HepG2 (cell line): ENCODE data around the gene SF3B6. TPM values are rescaled to one million over a fixed set of nuclear protein-coding genes. Genes with fewer than 3 reads are reported as not detected.

Source experiments
- ADNP ChIP-seq: sonication (generic); formaldehyde crosslinking; IDR thresholded peaks from 2 replicates; pipeline ENCODE4 v1.4.0; 2020; ENCODE audit warnings: missing genetic modification reagents
- AGO1 ChIP-seq: fragments of 200-400 bp; formaldehyde crosslinking; IDR thresholded peaks from 2 replicates; pipeline ENCODE4 v1.6.1; 2017; ENCODE audit warnings: mild to moderate bottlenecking, low read depth, low read length, moderate library complexity; ENCODE audit not compliant: poor library complexity, severe bottlenecking
- AKAP8 ChIP-seq: sonication (generic); formaldehyde crosslinking; IDR thresholded peaks from 2 replicates; pipeline ENCODE4 v1.5.1; 2020; ENCODE audit warnings: mild to moderate bottlenecking, missing genetic modification reagents
- BHLHE40 ChIP-seq: IDR thresholded peaks from 2 replicates; pipeline ENCODE4 v1.6.1; 2011; ENCODE audit warnings: low read length, improper control_type of control experiment
- EZH2 ChIP-seq: conservative IDR thresholded peaks from 2 replicates; pipeline ENCODE4 v1.6.1; 2012; ENCODE audit warnings: mild to moderate bottlenecking, low read depth, low read length, moderate library complexity
- GATA4 ChIP-seq: sonication (generic); IDR thresholded peaks from 2 replicates; pipeline ENCODE4 v1.6.1; 2016; ENCODE audit warnings: antibody characterized with exemption, low read depth, borderline replicate concordance
- HMG20A ChIP-seq: IDR thresholded peaks from 2 replicates; pipeline ENCODE4 v1.6.1; 2016; ENCODE audit warnings: borderline replicate concordance
- HNRNPL ChIP-seq: fragments of 200-400 bp; formaldehyde crosslinking; IDR thresholded peaks from 2 replicates; pipeline ENCODE4 v1.6.1; 2017; ENCODE audit warnings: mild to moderate bottlenecking, low read depth, low read length
- ISX ChIP-seq: sonication (generic); formaldehyde crosslinking; conservative IDR thresholded peaks from 2 replicates; pipeline ENCODE4 v1.5.0; 2020; ENCODE audit warnings: missing genetic modification reagents
- KLF9 ChIP-seq: IDR thresholded peaks from 2 replicates; pipeline ENCODE4 v1.6.1; 2016; ENCODE audit warnings: low read depth
- PAF1 ChIP-seq: IDR thresholded peaks from 2 replicates; pipeline ENCODE4 v1.6.1; 2016; ENCODE audit warnings: missing genetic modification reagents, missing compliant biosample characterization
- RAD51 ChIP-seq: fragments of 450-650 bp; IDR thresholded peaks from 2 replicates; pipeline ENCODE4 v1.6.1; 2016; ENCODE audit warnings: borderline replicate concordance
- ZFP1 ChIP-seq: IDR thresholded peaks from 2 replicates; pipeline ENCODE4 v1.6.1; 2016
- ZNF264 ChIP-seq: sonication (generic); formaldehyde crosslinking; IDR thresholded peaks from 2 replicates; pipeline ENCODE4 v1.4.0; 2020; ENCODE audit warnings: missing genetic modification reagents
- ZNF292 ChIP-seq: sonication (generic); formaldehyde crosslinking; IDR thresholded peaks from 2 replicates; pipeline ENCODE4 v1.8.1; 2022; ENCODE audit warnings: mild to moderate bottlenecking, low read depth, missing genetic modification reagents, borderline replicate concordance
- ZNF570 ChIP-seq: sonication (generic); formaldehyde crosslinking; IDR thresholded peaks from 2 replicates; pipeline ENCODE4 v1.4.0; 2020; ENCODE audit warnings: mild to moderate bottlenecking, missing genetic modification reagents, borderline replicate concordance
- ZNF780A ChIP-seq: sonication (generic); formaldehyde crosslinking; IDR thresholded peaks from 2 replicates; pipeline ENCODE4 v1.8.0; 2022; ENCODE audit warnings: mild to moderate bottlenecking, missing genetic modification reagents, moderate library complexity
- polyA plus RNA-seq, 8 experiments: library from polyadenylated mRNA; depleted of rRNA in 3 of 8; stranded (reverse) in 7 of 8; unstranded in 1 of 8; fragments of >200 nt; fragmentation: Illumina TruSeq in 4 of 8; extraction: Trizol in 4 of 8; gene quantifications; 2 replicates each; pipeline versions ENCODE4 v1.2.1 to v1.2.3, GENCODE V29; 2011 to 2016; ENCODE audit warnings: low read depth in 4 of 8, missing spikeins in 1 of 8, mixed read lengths in 1 of 8; ENCODE audit not compliant: insufficient read depth in 1 of 8
- total RNA-seq, 5 experiments: library from RNA; depleted of rRNA; stranded (reverse); fragments of >200 nt; fragmentation: Illumina TruSeq; extraction: Trizol; gene quantifications; 2 replicates each; pipeline ENCODE4 v1.2.3, GENCODE V29; 2016; ENCODE audit warnings: low read depth in 1 of 5
- TF ChIP-seq, protein P1 (sequence below): sonication (generic); formaldehyde crosslinking; IDR thresholded peaks from 2 replicates; pipeline ENCODE4 v1.4.0; 2020; ENCODE audit warnings: missing genetic modification reagents
- TF ChIP-seq, protein P2 (sequence below): IDR thresholded peaks from 2 replicates; pipeline ENCODE4 v1.6.1; 2016; ENCODE audit warnings: mild to moderate bottlenecking, missing biosample characterization, missing genetic modification reagents
- TF ChIP-seq, protein P3 (sequence below): sonication (generic); formaldehyde crosslinking; IDR thresholded peaks from 2 replicates; pipeline ENCODE4 v1.4.0; 2020; ENCODE audit warnings: missing genetic modification reagents

The SF3B6 gene
- total and polyA plus RNA-seq, 2 of the 13 experiments (the other 11 are each of a cell fraction or from before 2014, with no cell fraction given), result 177 to 182 TPM

DNA sequence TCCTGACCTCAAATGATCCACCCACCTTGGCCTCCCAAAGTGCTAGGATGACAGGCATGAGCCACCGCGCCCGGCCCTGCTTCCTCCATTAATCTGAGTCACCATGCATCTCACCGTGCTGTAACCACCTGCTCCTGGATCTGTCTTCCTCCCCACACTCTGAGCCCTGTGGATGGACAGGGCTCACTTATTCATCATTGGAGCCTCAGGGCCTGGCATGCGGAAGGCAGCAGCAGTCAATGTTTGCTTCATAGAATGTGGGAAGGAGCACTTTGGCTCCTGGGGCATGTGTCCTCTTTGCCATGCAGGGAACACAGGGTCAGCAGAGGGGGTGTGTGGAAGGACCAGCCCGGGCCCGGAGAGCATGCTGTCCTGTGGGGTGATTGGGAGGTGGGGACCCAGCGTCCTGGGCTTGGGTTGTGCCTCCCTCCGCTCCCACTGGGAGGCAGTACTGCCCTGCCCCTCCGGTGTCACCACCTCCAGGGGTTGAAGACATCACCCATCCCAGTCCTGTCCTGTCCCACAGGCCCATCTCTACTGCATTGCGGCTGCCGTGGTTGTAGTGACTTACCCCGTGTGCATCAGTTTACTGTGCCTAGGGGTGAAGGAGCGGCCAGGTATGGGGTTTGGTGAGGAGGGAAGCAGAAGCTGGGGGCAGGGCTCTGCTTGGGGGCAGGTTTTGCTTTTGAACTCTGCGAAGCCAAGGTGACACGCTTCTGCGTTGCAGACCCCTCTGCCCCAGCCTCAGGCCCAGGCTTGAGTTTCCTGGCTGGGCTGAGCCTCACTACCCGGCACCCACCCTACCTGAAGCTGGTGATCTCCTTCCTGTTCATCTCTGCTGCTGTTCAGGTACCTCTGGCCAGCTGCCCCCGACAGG is 54.8 kb downstream of the SF3B6 start (continued):
- TF ChIP-seq, protein P1, sequence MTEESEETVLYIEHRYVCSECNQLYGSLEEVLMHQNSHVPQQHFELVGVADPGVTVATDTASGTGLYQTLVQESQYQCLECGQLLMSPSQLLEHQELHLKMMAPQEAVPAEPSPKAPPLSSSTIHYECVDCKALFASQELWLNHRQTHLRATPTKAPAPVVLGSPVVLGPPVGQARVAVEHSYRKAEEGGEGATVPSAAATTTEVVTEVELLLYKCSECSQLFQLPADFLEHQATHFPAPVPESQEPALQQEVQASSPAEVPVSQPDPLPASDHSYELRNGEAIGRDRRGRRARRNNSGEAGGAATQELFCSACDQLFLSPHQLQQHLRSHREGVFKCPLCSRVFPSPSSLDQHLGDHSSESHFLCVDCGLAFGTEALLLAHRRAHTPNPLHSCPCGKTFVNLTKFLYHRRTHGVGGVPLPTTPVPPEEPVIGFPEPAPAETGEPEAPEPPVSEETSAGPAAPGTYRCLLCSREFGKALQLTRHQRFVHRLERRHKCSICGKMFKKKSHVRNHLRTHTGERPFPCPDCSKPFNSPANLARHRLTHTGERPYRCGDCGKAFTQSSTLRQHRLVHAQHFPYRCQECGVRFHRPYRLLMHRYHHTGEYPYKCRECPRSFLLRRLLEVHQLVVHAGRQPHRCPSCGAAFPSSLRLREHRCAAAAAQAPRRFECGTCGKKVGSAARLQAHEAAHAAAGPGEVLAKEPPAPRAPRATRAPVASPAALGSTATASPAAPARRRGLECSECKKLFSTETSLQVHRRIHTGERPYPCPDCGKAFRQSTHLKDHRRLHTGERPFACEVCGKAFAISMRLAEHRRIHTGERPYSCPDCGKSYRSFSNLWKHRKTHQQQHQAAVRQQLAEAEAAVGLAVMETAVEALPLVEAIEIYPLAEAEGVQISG (CRISPR knock-in tag), result peak; percentile 59; the same call in 1 of the 2 replicates
- TF ChIP-seq HMG20A (CRISPR knock-in tag) (no peak), ZNF780A (no peak), KLF9 (CRISPR knock-in tag) (no peak), BHLHE40 (no peak), ZNF570 (CRISPR knock-in tag) (no peak), PAF1 (CRISPR knock-in tag) (no peak), AGO1 (no peak), HNRNPL (no peak), AKAP8 (CRISPR knock-in tag) (no peak), GATA4 (no peak), ZFP1 (CRISPR knock-in tag) (no peak), RAD51 (no peak), ISX (CRISPR knock-in tag) (no peak), ADNP (CRISPR knock-in tag) (no peak), EZH2 (no peak), ZNF264 (CRISPR knock-in tag) (no peak), ZNF292 (CRISPR knock-in tag) (no peak)
- TF ChIP-seq, protein P2, sequence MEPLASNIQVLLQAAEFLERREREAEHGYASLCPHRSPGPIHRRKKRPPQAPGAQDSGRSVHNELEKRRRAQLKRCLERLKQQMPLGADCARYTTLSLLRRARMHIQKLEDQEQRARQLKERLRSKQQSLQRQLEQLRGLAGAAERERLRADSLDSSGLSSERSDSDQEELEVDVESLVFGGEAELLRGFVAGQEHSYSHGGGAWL (CRISPR knock-in tag), result 0 out of 2 replicates have a peak, but pooled peaks have one; percentile 23
- TF ChIP-seq, protein P3, sequence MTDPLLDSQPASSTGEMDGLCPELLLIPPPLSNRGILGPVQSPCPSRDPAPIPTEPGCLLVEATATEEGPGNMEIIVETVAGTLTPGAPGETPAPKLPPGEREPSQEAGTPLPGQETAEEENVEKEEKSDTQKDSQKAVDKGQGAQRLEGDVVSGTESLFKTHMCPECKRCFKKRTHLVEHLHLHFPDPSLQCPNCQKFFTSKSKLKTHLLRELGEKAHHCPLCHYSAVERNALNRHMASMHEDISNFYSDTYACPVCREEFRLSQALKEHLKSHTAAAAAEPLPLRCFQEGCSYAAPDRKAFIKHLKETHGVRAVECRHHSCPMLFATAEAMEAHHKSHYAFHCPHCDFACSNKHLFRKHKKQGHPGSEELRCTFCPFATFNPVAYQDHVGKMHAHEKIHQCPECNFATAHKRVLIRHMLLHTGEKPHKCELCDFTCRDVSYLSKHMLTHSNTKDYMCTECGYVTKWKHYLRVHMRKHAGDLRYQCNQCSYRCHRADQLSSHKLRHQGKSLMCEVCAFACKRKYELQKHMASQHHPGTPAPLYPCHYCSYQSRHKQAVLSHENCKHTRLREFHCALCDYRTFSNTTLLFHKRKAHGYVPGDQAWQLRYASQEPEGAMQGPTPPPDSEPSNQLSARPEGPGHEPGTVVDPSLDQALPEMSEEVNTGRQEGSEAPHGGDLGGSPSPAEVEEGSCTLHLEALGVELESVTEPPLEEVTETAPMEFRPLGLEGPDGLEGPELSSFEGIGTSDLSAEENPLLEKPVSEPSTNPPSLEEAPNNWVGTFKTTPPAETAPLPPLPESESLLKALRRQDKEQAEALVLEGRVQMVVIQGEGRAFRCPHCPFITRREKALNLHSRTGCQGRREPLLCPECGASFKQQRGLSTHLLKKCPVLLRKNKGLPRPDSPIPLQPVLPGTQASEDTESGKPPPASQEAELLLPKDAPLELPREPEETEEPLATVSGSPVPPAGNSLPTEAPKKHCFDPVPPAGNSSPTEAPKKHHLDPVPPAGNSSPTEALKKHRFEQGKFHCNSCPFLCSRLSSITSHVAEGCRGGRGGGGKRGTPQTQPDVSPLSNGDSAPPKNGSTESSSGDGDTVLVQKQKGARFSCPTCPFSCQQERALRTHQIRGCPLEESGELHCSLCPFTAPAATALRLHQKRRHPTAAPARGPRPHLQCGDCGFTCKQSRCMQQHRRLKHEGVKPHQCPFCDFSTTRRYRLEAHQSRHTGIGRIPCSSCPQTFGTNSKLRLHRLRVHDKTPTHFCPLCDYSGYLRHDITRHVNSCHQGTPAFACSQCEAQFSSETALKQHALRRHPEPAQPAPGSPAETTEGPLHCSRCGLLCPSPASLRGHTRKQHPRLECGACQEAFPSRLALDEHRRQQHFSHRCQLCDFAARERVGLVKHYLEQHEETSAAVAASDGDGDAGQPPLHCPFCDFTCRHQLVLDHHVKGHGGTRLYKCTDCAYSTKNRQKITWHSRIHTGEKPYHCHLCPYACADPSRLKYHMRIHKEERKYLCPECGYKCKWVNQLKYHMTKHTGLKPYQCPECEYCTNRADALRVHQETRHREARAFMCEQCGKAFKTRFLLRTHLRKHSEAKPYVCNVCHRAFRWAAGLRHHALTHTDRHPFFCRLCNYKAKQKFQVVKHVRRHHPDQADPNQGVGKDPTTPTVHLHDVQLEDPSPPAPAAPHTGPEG, result no peak
